ENCODE measurements around the gene NFE2L2. TPM values are rescaled to one million over a fixed set of nuclear protein-coding genes. Genes with fewer than 3 reads are reported as not detected.

The NFE2L2 gene
- total RNA-seq, 4 donors from 2014 or later: 41.6 to 105 (median 65.2) TPM

- 25 to 30% methylated on average over 3 of the region's 3 CpGs for WGBS, 2 donors (ENCODE audit: low coverage in 1 of 2)
- Histone ChIP-seq H3K9me3 (no peaks in the 10 kb centered on the region), H3K27me3 (no peaks in the 10 kb centered on the region), H3K36me3 (no peaks in the 10 kb centered on the region), H3K4me1 (peaks cover 0 to 11% (median 6%) of the 10 kb centered on the region in 4 donors), H3K27ac (peak overlapping the region; percentile 31 to 71 (median 54)), H3K4me3 (no peak overlapping the region)
- DNase-seq: no peak
- in situ Hi-C loops (cut with MboI; ENCODE audit: low pct_ligation_motif_present in 1 of 4, low pct_unique_long_range_greater_than_20kb in 1 of 4, low sequenced_read_pairs in 3 of 4): no loop called here
- TF ChIP-seq POLR2A (IDR thresholded peaks at IDR 0.05) (no peak), POLR2AphosphoS5 (IDR thresholded peaks at IDR 0.05) (no peak), EP300 (IDR thresholded peaks at IDR 0.05; ENCODE audit: low read depth) (no peak), CTCF (IDR thresholded peaks at IDR 0.05) (peak in 3 of 5 experiments; percentile 35 to 51 (median 40))
- intact Hi-C loops (cut with DNase I; ENCODE audit: low total_unique reads): no loop called here
Observed at GRCh38 chr2:177296040-177296439, 31.5 kb upstream of the NFE2L2 start.

GRCh38 chr2:177295484-177295883 lies 31.0 kb upstream of the NFE2L2 start:
- in situ Hi-C loops (cut with MboI; ENCODE audit: low pct_ligation_motif_present in 1 of 4, low pct_unique_long_range_greater_than_20kb in 1 of 4, low sequenced_read_pairs in 3 of 4): no loop called here
- 38 to 42% methylated on average over 2 to 3 of the region's 3 CpGs for WGBS, 2 donors (ENCODE audit: low coverage in 1 of 2)
- Histone ChIP-seq H3K4me3 (no peak overlapping the region), H3K27ac (peak overlapping the region; percentile 31 to 71 (median 54)), H3K36me3 (no peaks in the 10 kb centered on the region), H3K27me3 (no peaks in the 10 kb centered on the region), H3K4me1 (peaks cover 0 to 11% (median 6%) of the 10 kb centered on the region in 4 donors), H3K9me3 (no peaks in the 10 kb centered on the region)
- no peak for DNase-seq
- intact Hi-C loops (cut with DNase I; ENCODE audit: low total_unique reads): loop anchor here (1.0 kb wide), 1 partner anchor 37 kb away; no protein-coding TSS in a partner anchor
- no peak for TF ChIP-seq EP300 (IDR thresholded peaks at IDR 0.05; ENCODE audit: low read depth)

GRCh38 chr2:177291701-177292100 lies 27.2 kb upstream of the NFE2L2 start:
- Histone ChIP-seq H3K9me3 (no peaks in the 10 kb centered on the region), H3K36me3 (no peaks in the 10 kb centered on the region), H3K4me1 (peaks cover 0 to 11% (median 6%) of the 10 kb centered on the region in 4 donors), H3K27ac (no peak overlapping the region), H3K4me3 (no peak overlapping the region), H3K27me3 (no peaks in the 10 kb centered on the region)
- intact Hi-C loops (cut with DNase I; ENCODE audit: low total_unique reads) (no loop called here), in situ Hi-C loops (cut with MboI; ENCODE audit: low pct_ligation_motif_present in 1 of 4, low pct_unique_long_range_greater_than_20kb in 1 of 4, low sequenced_read_pairs in 3 of 4) (no loop called here)
- WGBS, 2 donors (ENCODE audit: low coverage in 1 of 2): 90% methylated on average over 4 of the region's 4 CpGs; no CpG with 5 or more reads in 1 of the 2 donors
- TF ChIP-seq POLR2A (IDR thresholded peaks at IDR 0.05) (no peak), CTCF (IDR thresholded peaks at IDR 0.05) (no peak), EP300 (IDR thresholded peaks at IDR 0.05; ENCODE audit: low read depth) (no peak), POLR2AphosphoS5 (IDR thresholded peaks at IDR 0.05) (no peak)
- no peak for DNase-seq

GRCh38 chr2:177289824-177290628 lies 25.5 kb upstream of the NFE2L2 start:
- Histone ChIP-seq H3K4me1 (peaks cover 0 to 5% (median 0%) of the 10 kb centered on the region in 4 donors), H3K27me3 (no peaks in the 10 kb centered on the region), H3K27ac (no peak overlapping the region), H3K4me3 (no peak overlapping the region), H3K36me3 (no peaks in the 10 kb centered on the region), H3K9me3 (no peaks in the 10 kb centered on the region)
- no peak for DNase-seq
- no peak for TF ChIP-seq EP300 (IDR thresholded peaks at IDR 0.05; ENCODE audit: low read depth)
- no peak for TF ChIP-seq POLR2A (IDR thresholded peaks at IDR 0.05)
- no peak for TF ChIP-seq POLR2AphosphoS5 (IDR thresholded peaks at IDR 0.05)
- no peak for TF ChIP-seq CTCF (IDR thresholded peaks at IDR 0.05)
- 53 to 63% methylated on average over 6 to 9 of the region's 9 CpGs for WGBS, 2 donors (ENCODE audit: low coverage in 1 of 2)
- in situ Hi-C loops (cut with MboI; ENCODE audit: low pct_ligation_motif_present in 1 of 4, low pct_unique_long_range_greater_than_20kb in 1 of 4, low sequenced_read_pairs in 3 of 4) (no loop called here), intact Hi-C loops (cut with DNase I; ENCODE audit: low total_unique reads) (no loop called here)

Measured in transverse colon (tissue), 4 donors.